NCI-H128 (cell line): ENCODE measurements around the gene AMIGO3.

Experiments used
- DNase-seq: peaks from one replicate; lab custom pipeline; 2025; ENCODE audit not compliant: unreplicated experiment; lab: John Stamatoyannopoulos, UW

The AMIGO3 gene

GRCh38 chr3:49725906-49726681 lies 6.6 kb upstream of the AMIGO3 start:
- no peak for DNase-seq

DNA sequence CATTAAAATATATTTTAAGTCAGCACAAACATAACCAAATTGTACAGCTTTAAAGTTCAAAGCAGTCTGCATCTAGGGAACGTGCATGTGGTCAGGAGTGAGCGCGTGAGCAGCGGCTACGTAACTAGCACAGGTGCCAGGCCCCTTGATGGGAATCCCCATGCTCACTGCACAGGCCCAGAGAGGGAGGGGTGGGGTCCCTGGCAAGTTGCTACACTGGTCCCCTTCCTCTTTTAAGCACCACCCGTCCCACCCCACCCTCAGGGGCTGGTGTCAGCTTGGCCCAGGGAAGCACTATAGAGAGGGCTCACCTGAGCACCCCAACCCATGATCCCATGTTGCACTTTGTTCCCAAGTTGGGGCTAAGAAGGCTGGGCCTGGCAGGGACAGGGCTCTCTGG lies 5.1 kb upstream of the AMIGO3 start:
- no peak for DNase-seq

- peak; percentile 84 for DNase-seq
These were observed 4.4 kb upstream of the AMIGO3 start, which contains the start of gene GMPPB for GRCh38 chr3:49723628-49724551. TSS of gene GMPPB (minus strand) at chr3:49723951. CDS start at chr3:49723726, 225 bp downstream.

DNA sequence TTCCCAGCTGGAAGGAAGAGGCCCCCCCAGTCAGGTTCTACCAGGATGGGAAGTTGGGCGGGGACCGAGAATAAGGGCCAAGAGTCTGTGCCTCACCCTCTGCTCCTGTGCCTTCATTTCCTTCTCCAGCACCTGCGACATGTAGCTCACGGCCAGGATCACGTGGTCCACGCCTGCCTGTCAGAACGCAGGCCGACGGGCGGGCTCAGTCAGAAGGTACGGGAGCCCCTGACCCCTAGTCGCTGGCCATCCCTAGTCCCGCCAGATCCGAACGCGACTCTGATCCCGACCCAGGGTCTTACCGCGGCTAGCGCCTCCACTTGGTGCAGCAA lies 3.8 kb upstream of the AMIGO3 start:
- peak; percentile 14 for DNase-seq

DNA sequence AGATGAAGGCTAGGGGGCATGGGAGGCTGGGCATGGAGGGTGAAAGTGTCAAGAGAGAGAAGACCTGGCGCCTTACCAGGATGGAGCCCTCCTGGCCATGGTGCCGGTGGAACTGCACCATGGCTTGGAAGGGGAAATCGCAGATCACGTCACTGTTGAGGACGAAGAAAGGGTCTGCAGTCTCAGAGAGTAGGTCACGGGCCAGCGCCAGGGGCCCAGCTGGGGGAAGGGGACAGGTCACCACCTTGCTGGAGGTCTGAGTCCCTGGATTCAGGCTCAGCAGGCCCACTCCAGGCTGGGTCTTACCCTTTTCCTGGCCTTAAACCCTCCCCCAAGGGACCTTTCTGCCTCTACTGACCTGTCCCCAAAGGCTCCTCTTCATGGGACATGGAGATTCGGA lies 3.4 kb upstream of the AMIGO3 start:
- DNase-seq = no peak

- no peak for DNase-seq
These were observed 2.7 kb upstream of the AMIGO3 start for GRCh38 chr3:49721896-49722781.

GRCh38 chr3:49721596-49721895 lies 2.1 kb upstream of the AMIGO3 start:
- DNase-seq = no peak

DNA sequence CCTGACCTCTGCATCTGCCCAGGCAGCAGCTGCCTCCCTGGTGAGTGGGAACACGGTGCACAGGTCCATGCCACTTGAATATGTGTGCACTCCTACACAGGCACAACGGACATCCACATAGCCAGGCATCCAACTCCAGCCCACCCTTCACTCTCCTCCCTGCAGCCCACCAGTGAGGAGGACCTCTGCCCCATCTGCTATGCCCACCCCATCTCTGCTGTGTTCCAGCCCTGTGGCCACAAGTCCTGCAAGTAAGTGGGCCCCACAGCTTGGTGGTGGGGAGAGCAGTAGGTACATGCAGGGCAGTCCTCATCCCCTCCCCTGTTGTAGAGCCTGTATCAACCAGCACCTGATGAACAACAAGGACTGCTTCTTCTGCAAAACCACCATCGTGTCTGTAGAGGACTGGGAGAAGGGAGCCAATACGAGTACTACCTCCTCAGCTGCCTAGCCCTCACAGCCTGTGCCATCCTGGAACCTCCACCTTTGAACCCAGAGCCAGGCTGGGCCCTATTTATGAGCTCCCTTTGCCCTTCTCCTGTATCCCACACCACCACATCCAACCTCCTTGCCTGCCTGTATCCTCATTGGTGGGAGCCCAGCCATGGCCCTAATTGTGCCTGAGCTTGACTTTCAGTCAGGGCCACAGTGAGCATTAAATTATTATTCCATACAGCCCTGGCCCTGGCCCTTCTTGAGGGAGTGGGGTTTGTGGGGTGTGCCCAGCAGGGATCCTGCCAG lies 1.5 kb upstream of the AMIGO3 start:
- DNase-seq = no peak

DNA sequence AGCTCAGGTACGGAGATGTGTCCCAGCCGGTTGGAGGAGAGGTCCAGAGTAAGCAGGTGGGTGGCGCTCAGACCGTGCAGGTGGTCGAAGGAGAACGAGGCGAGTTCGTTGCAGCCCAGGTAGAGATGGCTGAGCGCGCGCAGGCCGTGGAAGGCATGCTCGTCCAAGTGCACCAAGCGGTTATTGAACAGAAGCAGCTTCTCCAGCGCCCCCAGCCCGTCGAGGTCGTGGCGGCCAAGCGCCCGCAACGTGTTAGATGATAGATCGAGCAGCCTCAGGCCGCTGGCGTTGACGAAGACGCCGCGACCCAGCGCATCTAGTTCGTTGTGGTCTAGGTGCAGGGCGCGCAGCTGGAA lies 648 bp downstream of the AMIGO3 start:
- no peak for DNase-seq

DNA sequence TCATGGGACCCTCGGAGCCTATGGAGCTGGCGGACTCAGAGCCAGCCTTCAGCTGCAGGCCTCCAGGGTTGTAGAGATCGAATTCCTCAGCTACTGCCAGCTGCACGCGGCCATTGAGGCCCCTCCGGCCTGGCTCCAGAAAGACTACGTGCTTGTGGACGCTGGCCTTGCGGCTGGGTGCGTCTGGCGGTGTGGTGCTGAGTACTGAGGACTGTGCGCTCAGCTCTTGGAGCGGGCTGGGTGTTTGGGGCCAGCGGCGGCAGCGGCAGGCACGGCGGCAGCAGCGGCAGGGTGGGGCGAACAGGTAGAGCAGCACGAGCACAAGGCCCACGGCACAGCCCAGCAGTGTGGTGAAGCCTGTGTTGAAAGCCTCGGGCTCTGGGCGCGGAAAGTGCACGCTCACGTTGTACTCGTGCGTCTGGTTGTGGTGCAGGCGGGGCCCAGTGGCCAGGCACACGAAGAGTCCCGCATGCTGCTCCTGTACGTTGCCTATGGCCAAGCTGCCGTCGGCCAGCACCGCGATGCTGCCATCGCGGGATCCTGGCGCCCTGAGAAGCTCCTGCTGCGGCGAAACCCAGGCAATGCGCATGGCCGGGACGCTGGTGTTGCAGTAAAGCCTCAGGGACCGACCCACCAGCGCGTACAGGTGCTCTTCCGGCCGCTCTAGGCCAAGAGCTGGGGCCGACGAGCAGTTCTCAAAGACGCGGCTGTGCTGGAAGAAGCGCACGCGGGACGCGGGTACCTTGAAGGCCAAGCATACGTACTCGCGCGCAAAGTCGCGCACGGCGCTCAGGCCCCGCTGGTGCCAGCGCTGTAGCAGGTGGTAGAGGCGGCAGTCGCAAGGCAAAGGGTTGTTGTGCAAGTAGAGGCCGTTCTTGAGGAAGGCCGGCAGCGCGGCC lies 1.3 kb downstream of the AMIGO3 start:
- DNase-seq = no peak

DNA sequence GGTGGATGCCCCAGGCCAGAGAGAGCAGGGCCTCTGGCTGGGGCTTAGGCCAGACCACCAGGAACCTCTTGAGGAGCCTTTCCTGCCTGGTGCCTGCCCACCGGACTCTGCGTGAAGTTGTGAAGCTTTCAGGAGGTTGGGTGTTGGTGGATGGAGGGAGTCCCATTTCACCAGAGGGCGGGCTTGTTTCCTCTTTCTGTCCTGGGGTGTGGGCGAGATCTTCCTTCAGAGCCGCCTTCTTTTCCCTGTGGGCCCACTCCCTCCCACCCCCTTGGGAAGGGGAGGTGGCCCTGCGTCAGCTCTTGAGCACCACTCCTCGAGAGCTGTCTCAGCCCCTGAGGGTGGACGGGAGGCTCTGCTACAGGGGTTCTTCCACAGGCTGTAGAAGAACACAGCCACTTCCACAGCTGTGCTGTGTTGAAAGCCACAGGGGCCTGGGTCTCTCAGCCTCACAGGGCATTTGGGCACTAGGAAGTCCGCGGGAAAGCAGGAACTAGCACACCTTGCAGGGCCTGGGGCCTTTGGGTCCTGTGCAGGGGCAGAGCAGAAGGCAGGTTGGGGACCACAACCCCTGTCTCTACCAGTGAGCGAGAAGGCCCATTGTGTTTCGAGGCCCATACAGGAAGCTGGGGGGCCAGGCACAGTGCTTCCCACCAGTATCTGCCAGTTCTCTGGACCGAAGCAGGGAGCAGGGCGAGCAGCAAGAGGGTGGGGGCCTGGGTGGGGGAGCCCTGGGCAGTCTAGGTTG lies 2.1 kb downstream of the AMIGO3 start:
- DNase-seq = no peak

DNA sequence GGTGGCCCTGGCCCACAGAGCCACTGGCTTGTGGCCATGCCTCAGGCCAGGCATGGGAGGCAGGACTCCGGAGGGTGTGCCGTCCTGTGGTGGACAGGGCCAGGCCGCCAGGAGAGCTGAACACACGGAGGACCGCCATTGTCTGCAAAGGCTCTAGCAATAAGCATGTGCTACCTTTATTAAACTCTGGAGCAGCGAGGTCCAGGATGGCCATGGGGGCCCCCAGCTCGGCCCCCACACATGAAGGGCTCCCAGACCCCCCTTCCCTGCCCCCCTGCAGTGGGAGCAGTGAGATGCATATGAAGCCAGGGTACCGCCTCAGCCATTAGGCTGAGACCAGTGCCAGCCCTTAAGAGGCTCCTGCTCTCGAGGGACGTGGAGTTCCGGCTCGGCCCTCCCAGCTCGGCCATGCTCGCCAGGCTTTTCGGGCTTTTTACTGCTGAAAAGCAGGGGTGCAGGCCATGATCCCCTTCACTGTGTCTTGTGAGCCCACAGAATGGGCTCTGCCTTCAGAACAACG lies 2.7 kb downstream of the AMIGO3 start:
- DNase-seq = no peak

DNA sequence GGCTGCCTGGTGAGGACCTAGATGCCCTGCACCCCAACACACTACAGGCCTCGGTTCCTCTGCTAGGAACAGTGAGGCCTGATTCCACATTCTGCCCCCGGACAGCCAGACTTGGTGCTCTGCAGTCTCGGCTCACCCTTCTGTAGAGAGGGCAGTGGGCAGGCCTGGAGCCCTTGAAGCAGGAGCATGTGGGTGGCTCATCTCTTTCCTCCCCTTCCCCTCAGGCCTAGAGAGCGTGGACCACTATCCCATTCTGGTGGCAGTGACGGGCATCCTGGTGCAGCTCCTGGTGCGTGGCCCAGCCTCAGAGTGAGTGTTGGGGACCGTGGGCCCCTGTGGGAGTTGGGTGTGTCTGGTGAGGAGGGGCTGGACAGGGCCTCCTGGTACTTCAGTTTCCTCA lies 3.3 kb downstream of the AMIGO3 start:
- no peak for DNase-seq

- DNase-seq = no peak
These were observed 3.8 kb downstream of the AMIGO3 start for GRCh38 chr3:49715611-49716121.

DNA sequence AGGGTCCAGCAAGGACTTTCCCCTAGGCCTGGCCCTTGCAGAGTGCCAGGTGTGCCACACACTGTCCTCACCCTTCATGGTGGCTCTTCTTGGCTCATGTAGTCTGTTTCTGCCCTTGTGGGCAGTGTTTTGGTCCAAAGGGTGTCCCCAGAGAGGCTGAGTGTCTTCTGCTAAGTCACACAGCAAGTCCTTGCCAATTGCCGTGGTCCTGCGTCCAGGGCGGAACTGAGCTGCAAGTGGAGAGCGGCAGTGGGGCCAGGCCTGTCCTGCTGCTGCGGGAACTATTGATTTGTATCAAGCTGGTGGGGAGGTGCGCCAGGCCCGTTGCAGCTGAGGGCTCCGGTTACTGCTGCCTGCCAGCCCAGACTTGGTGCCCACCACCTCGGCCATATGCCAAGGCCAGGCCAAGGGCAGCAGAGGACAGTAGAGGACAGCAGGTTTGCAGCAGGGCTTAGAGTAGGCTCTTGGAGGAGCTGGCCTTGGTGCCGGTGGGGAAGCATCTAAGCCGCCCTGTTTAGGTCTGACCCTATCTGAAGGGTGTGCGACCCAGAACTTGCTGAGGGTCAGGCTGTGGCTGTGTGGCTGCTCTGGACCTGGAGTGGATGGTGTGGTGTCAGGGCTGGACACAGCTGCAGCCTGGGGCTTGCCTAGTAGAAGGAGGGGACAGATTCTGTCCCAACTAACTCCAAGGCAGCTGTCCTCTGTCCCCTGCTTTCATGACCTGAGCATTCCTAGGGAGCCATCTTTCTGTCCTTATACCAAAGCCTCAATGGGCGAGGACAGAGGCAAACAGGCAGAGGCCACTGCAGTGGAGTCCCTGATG lies 4.5 kb downstream of the AMIGO3 start:
- DNase-seq = no peak

DNA sequence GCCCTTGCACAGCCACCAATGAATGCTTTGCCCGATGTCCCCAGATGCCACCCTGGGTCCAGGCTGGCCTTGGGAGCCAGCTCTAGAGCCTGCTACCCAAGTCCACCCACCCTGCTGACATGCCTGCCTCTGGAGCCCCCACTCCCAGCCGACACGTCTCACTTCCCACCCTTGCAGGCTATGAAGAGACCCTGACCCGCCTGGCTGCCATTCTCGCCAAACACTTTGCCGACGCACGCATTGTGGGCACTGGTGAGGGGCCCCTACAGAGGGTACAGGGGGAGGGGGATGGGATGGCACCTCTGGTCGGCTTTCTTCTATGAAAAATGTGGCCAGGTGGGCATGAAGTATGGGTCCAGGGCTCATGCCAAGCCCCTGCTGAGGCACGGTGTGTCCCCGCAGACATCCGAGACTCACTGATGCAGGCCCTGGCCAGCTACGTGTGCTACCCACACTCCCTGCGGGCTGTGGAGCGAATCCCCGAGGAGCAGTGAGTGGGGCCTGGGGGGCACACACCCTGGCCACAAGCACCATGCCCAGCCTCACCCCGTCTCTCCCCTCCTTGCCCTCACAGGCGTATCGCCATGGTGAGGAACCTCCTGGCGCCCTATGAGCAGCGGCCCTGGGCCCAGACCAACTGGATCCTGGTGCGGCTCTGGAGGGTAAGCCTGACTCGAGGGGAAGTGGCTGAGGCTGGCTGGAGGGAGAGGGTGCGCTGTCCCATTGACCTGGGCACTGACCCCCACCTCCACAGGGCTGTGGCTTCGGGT lies 6.0 kb downstream of the AMIGO3 start:
- DNase-seq = no peak
